Epithelial cell of esophagus (primary cell): ENCODE measurements around the gene USF1.
A peak's percentile ranks its signal among the peaks of the same experiment; 100 is the strongest.

ENCODE experiments used
- DNase-seq: peaks from one replicate; pipeline ENCODE4 v3.0.0; 2010; ENCODE audit warnings: low read depth
- H3K4me3 ChIP-seq: 2 replicates; pipeline ENCODE4 v1.5.1; 2011; ENCODE audit warnings: mild to moderate bottlenecking, low read length, control low read depth
- TF ChIP-seq, protein P1 (sequence below): IDR thresholded peaks from 2 replicates; pipeline ENCODE4 v1.5.1; 2011; ENCODE audit warnings: low read depth, mild to moderate bottlenecking, low read length, control low read depth, inconsistent platforms; ENCODE audit not compliant: insufficient read depth; ENCODE audit errors: missing control alignments

Gene USF1

DNA sequence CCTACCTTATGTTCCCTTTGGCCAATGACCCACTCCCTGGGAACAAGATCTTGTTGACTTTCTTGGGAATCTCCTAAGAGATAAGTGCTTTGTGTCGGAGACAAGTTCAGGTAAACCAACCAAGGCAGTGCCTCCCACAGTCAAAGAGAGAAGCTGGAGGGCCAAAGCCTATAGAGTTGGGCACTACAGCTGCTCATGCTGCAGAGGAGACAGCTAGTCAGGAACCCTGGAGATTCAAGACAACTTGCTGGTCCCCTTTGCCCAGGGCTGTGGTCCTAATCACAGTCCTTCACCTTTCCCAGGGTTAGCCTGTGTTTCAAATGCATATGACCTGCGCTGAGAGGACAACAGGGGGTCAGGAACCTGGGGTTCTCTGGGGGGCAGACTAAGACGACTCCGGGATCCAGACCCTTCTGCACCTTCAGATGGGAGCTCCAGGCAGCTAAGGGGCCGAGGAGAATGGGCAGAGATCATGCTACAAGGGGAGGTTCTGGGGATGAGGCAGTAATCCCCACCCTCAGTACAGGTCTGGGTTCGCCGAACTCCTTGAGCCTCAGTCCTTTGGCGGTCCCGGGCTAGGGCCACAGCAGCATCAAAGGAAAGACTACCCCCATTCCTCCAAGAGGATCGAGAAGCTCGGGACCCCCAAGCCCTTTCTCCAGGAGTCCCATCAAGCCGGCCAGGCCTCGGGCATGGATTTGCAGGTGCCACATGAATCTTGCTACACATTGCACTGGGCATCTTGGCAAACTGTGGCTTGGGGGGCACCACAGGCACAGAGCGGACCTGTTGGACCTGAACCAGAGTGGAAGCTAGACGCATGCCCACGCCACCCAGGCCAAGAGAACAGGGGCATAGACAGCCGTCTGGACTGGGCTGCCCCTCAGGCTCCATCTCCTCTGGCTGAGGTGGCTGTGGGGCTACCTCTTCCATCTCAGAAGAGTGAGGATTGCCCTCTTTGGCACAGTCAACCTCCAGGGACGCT, 2.0 kb upstream of the USF1 start:
- DNase-seq = no peak
- TF ChIP-seq, protein P1, sequence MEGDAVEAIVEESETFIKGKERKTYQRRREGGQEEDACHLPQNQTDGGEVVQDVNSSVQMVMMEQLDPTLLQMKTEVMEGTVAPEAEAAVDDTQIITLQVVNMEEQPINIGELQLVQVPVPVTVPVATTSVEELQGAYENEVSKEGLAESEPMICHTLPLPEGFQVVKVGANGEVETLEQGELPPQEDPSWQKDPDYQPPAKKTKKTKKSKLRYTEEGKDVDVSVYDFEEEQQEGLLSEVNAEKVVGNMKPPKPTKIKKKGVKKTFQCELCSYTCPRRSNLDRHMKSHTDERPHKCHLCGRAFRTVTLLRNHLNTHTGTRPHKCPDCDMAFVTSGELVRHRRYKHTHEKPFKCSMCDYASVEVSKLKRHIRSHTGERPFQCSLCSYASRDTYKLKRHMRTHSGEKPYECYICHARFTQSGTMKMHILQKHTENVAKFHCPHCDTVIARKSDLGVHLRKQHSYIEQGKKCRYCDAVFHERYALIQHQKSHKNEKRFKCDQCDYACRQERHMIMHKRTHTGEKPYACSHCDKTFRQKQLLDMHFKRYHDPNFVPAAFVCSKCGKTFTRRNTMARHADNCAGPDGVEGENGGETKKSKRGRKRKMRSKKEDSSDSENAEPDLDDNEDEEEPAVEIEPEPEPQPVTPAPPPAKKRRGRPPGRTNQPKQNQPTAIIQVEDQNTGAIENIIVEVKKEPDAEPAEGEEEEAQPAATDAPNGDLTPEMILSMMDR = no peak
- no peak overlapping the region for H3K4me3 ChIP-seq

GRCh38 chr1:161046605-161047228, 940 bp upstream of the USF1 start:
- H3K4me3 ChIP-seq = peak overlapping the region; percentile 96
- DNase-seq = no peak
- TF ChIP-seq, protein P1 = no peak

DNA sequence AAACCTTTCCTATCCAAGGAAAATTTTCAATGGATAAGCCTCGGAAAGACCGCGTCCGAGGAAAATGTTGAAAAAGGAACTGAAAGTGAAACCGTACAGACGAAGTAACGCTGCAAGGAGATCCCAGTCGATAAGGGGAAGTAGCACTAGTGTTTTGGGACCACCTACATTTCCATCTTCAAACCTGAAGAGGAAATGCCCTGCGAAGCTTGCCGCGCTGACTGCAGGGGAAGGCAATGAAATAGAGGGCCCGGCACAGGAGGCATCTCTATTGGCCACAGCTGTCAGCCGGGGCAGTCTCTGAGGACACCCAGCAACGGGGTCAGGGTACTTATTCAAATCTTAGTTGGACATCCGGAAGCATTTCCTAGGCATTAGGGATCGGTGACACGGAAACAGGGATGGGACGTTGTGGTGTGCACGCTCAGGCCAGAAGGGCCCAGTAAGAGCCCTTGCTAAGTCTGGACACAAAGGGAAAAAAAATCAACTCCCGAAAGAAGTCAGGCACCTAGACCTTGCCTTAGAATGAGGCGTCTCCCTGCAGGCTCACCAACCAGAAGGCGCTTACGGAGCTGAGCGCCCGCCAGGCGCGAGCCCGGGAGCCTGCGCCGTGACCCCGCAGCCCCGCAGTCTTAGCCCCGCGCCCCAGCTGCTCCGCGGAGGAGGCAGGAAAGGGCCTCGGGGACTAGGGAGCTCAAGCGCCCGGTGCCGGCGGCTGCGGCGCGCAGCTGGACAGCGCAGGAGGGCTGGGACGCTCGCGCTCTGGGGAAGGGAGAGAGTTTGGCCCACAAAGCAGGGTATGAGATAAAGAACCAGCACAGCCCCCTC, 655 bp downstream of the USF1 start:
- TF ChIP-seq, protein P1 = no peak

GRCh38 chr1:161044535-161044907, 1.3 kb downstream of the USF1 start:
- TF ChIP-seq, protein P1 = no peak
- peak overlapping the region; percentile 96 for H3K4me3 ChIP-seq
- DNase-seq = no peak

More for the DNA sequence above, 655 bp downstream of the USF1 start:
- peak; percentile 53 for DNase-seq
- peak overlapping the region; percentile 96 for H3K4me3 ChIP-seq

DNA sequence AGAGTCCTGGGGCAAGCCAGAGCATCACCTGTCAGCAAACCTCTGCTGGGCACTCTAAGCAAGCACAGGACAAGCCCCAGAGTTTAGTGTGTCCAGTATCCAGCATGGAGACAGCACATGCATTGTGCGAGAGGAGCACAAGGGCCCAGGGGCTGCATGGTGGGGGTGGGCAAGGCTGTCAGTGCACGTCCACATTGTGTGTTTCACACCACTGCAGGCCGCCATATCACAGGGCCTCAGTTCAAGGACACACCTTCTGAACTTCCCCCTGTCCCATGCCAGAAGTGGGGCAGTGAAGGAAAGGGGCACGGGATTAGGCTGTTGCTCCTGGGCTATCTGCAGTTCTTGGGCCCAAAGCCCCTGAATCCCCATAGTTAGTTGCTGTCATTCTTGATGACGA, 6.2 kb downstream of the USF1 start:
- TF ChIP-seq, protein P1 = no peak
- no peak overlapping the region for H3K4me3 ChIP-seq
- no peak for DNase-seq

DNA sequence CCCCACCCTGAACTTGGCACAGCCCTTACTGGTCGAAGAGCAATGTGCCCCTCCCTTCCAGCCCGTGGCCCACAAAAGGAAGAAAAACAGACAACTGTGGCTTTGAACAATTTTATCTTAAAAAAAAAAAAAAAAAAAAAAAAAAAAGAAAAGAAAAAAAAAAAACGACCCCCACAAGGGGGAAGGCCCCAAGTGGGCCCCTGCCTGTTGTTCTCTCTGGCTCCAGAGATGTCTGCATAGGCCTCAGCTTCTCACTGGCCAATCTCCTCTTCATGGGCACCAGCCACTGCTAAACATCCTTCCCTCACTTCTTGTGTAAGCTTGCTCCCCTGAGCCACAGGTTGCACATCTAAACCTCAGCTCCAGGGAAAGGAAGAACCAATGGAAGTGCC, 6.6 kb downstream of the USF1 start:
- no peak for DNase-seq
- TF ChIP-seq, protein P1 = no peak
- peak overlapping the region; percentile 82 for H3K4me3 ChIP-seq
